ENCODE results near the gene MICOS13. TPM values are rescaled to one million over a fixed set of nuclear protein-coding genes. Genes with fewer than 3 reads are reported as not detected.

Gene MICOS13
- total and polyA plus RNA-seq, 2 experiments from 2014 or later, result 15.5 to 54.6 TPM

GRCh38 chr19:5705552-5705951 lies 25.2 kb upstream of the MICOS13 start:
- TF ChIP-seq, protein P1, sequence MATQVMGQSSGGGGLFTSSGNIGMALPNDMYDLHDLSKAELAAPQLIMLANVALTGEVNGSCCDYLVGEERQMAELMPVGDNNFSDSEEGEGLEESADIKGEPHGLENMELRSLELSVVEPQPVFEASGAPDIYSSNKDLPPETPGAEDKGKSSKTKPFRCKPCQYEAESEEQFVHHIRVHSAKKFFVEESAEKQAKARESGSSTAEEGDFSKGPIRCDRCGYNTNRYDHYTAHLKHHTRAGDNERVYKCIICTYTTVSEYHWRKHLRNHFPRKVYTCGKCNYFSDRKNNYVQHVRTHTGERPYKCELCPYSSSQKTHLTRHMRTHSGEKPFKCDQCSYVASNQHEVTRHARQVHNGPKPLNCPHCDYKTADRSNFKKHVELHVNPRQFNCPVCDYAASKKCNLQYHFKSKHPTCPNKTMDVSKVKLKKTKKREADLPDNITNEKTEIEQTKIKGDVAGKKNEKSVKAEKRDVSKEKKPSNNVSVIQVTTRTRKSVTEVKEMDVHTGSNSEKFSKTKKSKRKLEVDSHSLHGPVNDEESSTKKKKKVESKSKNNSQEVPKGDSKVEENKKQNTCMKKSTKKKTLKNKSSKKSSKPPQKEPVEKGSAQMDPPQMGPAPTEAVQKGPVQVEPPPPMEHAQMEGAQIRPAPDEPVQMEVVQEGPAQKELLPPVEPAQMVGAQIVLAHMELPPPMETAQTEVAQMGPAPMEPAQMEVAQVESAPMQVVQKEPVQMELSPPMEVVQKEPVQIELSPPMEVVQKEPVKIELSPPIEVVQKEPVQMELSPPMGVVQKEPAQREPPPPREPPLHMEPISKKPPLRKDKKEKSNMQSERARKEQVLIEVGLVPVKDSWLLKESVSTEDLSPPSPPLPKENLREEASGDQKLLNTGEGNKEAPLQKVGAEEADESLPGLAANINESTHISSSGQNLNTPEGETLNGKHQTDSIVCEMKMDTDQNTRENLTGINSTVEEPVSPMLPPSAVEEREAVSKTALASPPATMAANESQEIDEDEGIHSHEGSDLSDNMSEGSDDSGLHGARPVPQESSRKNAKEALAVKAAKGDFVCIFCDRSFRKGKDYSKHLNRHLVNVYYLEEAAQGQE (IDR thresholded peaks at IDR 0.05; ENCODE audit: unreplicated experiment), result no peak
- TF ChIP-seq JUNB (IDR thresholded peaks at IDR 0.05; ENCODE audit: unreplicated experiment), result no peak
- no peak for TF ChIP-seq ZNF331 (CRISPR knock-in tag; IDR thresholded peaks at IDR 0.05; ENCODE audit: low read depth)
- no peak for TF ChIP-seq EZH2 (IDR thresholded peaks at IDR 0.05; ENCODE audit: low read depth, unreplicated experiment)
- TF ChIP-seq POLR2AphosphoS5 (IDR thresholded peaks at IDR 0.05; ENCODE audit: low read depth), result no peak
- no peak for TF ChIP-seq NANOG (IDR thresholded peaks at IDR 0.05; ENCODE audit: borderline replicate concordance)
- no peak for TF ChIP-seq ZNF114 (CRISPR knock-in tag; IDR thresholded peaks at IDR 0.05)
- no peak for TF ChIP-seq ZNF462 (CRISPR knock-in tag; IDR thresholded peaks at IDR 0.05)
- no peak for TF ChIP-seq CREB1 (CRISPR knock-in tag; IDR thresholded peaks at IDR 0.05; ENCODE audit: low read depth)
- TF ChIP-seq STAT1 (IDR thresholded peaks at IDR 0.05; ENCODE audit: unreplicated experiment), result no peak
- TF ChIP-seq CTCF (conservative IDR thresholded peaks at IDR 0.05; ENCODE audit: low read depth in 2 of 2), result no peak
- no peak overlapping the region for H3K4me3 ChIP-seq
- no peak for ATAC-seq
- no peak overlapping the region for H3K4me3 Mint-ChIP-seq
- no peaks in the 10 kb centered on the region for H3K9me2 ChIP-seq (ENCODE audit: insufficient read depth)
- no peak overlapping the region for H3K27ac ChIP-seq (ENCODE audit: low read depth)
- no peak for DNase-seq (ENCODE audit: low spot score)
- H3F3A ChIP-seq (replicated peaks; ENCODE audit: low read depth), result no peaks in the 10 kb centered on the region
- H3K27ac Mint-ChIP-seq, result no peak overlapping the region
- H3K79me2 ChIP-seq (replicated peaks; ENCODE audit: insufficient read depth), result no peaks in the 10 kb centered on the region
- peaks cover 9% of the 10 kb centered on the region for H3K9me3 Mint-ChIP-seq
- no peaks in the 10 kb centered on the region for H3K27me3 ChIP-seq (ENCODE audit: insufficient read depth)
- no peak overlapping the region for H2AFZ ChIP-seq
- peaks cover 23% of the 10 kb centered on the region for H3K36me3 ChIP-seq (ENCODE audit: insufficient read depth)
- H3K36me3 Mint-ChIP-seq (ENCODE audit: low read depth), result peaks cover 87% of the 10 kb centered on the region
- no peaks in the 10 kb centered on the region for H3K4me1 ChIP-seq (ENCODE audit: insufficient read depth)
- peaks cover 20% of the 10 kb centered on the region for H3K27me3 Mint-ChIP-seq (ENCODE audit: insufficient read depth, low read depth, poor library complexity)
- no peak overlapping the region for H3K4me2 ChIP-seq
- H4K20me1 ChIP-seq (replicated peaks; ENCODE audit: insufficient read depth), result no peaks in the 10 kb centered on the region
- H3K4me1 Mint-ChIP-seq, result no peaks in the 10 kb centered on the region; the same call in 2 of the 3 replicates

Measured in GM23338 (cell line).